Neural cell (in vitro differentiated cells): ENCODE measurements around the gene ALDH7A1. TPM values are rescaled to one million over a fixed set of nuclear protein-coding genes. Genes with fewer than 3 reads are reported as not detected.

ENCODE experiments used
- H2AFZ ChIP-seq: fragments of 200-600, 300-800 bp; sonication (generic), shearing (Covaris generic); 2 replicates; pipeline ENCODE4 v1.6.0; 2014; ENCODE audit warnings: low read depth, mild to moderate bottlenecking, antibody characterized with exemption, low read length, moderate library complexity
- H3F3A ChIP-seq: fragments of 200-600 bp; shearing (Covaris generic); 2 replicates; pipeline ENCODE4 v1.6.1; 2016; ENCODE audit warnings: mild to moderate bottlenecking, moderate library complexity, mixed read lengths, antibody characterized with exemption, low read length; ENCODE audit not compliant: insufficient read depth, poor library complexity, severe bottlenecking
- H3K27ac ChIP-seq: fragments of 200-600, 300-800 bp; sonication (generic), shearing (Covaris generic); 2 replicates; pipeline ENCODE4 v1.5.1; 2014; ENCODE audit warnings: mild to moderate bottlenecking, low read length, moderate library complexity
- H3K27me3 ChIP-seq: fragments of 300-800, 200-600 bp; sonication (generic), shearing (Covaris generic); 2 replicates; pipeline ENCODE4 v1.6.0; 2014; ENCODE audit warnings: mild to moderate bottlenecking, low read depth, low read length, moderate library complexity; ENCODE audit not compliant: insufficient read depth
- H3K36me3 ChIP-seq: fragments of 300-800, 200-600 bp; sonication (generic), shearing (Covaris generic); 2 replicates; pipeline ENCODE4 v1.5.1; 2014; ENCODE audit warnings: mild to moderate bottlenecking, antibody characterized with exemption, low read length, moderate library complexity; ENCODE audit not compliant: insufficient read depth
- H3K4me2 ChIP-seq: fragments of 300-800, 200-600 bp; sonication (generic), shearing (Covaris generic); 2 replicates; pipeline ENCODE4 v1.6.0; 2014; ENCODE audit warnings: mild to moderate bottlenecking, low read length
- H3K4me3 ChIP-seq: fragments of 300-800, 200-600 bp; sonication (generic), shearing (Covaris generic); 2 replicates; pipeline ENCODE4 v1.5.1; 2014; ENCODE audit warnings: mild to moderate bottlenecking, low read length, moderate library complexity
- H3K79me2 ChIP-seq: fragments of 200-600 bp; shearing (Covaris generic); replicated peaks from 2 replicates; pipeline ENCODE4 v1.6.0; 2014; ENCODE audit warnings: mild to moderate bottlenecking, low read length, moderate library complexity; ENCODE audit not compliant: insufficient read depth
- H3K9ac ChIP-seq: fragments of 300-800, 200-600 bp; sonication (generic), shearing (Covaris generic); 2 replicates; pipeline ENCODE4 v1.6.1; 2016; ENCODE audit warnings: mild to moderate bottlenecking, low read length, mixed read lengths
- H3K9me2 ChIP-seq: fragments of 200-600 bp; shearing (Covaris generic); 2 replicates; pipeline ENCODE4 v1.6.1; 2016; ENCODE audit warnings: mild to moderate bottlenecking, low read length, mixed read lengths; ENCODE audit not compliant: insufficient read depth
- H3K9me3 ChIP-seq: fragments of 200-600, 300-800 bp; sonication (generic), shearing (Covaris generic); 2 replicates; pipeline ENCODE4 v1.6.1; 2016; ENCODE audit warnings: mild to moderate bottlenecking, mixed run types, low read length, moderate library complexity, mixed read lengths
- H4K20me1 ChIP-seq: fragments of 200-600 bp; shearing (Covaris generic); 2 replicates; pipeline ENCODE4 v1.6.1; 2016; ENCODE audit warnings: mild to moderate bottlenecking, mixed run types; ENCODE audit not compliant: insufficient read depth
- CTCF ChIP-seq: fragments of 450-650 bp; IDR thresholded peaks from 2 replicates; pipeline ENCODE4 v1.5.1; 2014; ENCODE audit warnings: antibody characterized with exemption, mild to moderate bottlenecking, moderate library complexity; ENCODE audit not compliant: poor library complexity, severe bottlenecking
- EP300 ChIP-seq: fragments of 450-650 bp; conservative IDR thresholded peaks from 2 replicates; pipeline ENCODE4 v1.6.1; 2014; ENCODE audit warnings: antibody characterized with exemption, mild to moderate bottlenecking, moderate library complexity; ENCODE audit not compliant: poor library complexity, severe bottlenecking
- EZH2 ChIP-seq: fragments of 200-600, 300-800 bp; shearing (Covaris generic), sonication (generic); IDR thresholded peaks from 2 replicates; pipeline ENCODE4 v1.6.1; 2014; ENCODE audit warnings: antibody characterized with exemption, low read length, borderline replicate concordance, mild to moderate bottlenecking; ENCODE audit not compliant: insufficient read depth, poor library complexity, severe bottlenecking
- MXI1 ChIP-seq: fragments of 450-650 bp; conservative IDR thresholded peaks from 2 replicates; pipeline ENCODE4 v1.6.1; 2014; ENCODE audit warnings: antibody characterized with exemption, mild to moderate bottlenecking; ENCODE audit not compliant: poor library complexity, severe bottlenecking
- POLR2AphosphoS5 ChIP-seq: IDR thresholded peaks from 2 replicates; pipeline ENCODE4 v1.6.1; 2012
- RAD21 ChIP-seq: fragments of 450-650 bp; conservative IDR thresholded peaks from 2 replicates; pipeline ENCODE4 v1.6.1; 2014; ENCODE audit warnings: antibody characterized with exemption, mild to moderate bottlenecking, moderate library complexity
- REST ChIP-seq: IDR thresholded peaks from 2 replicates; pipeline ENCODE4 v1.6.1; 2012; ENCODE audit warnings: borderline replicate concordance
- SMC3 ChIP-seq: fragments of 450-650 bp; conservative IDR thresholded peaks from 2 replicates; pipeline ENCODE4 v1.6.1; 2014; ENCODE audit warnings: antibody characterized with exemption, mild to moderate bottlenecking, moderate library complexity; ENCODE audit not compliant: poor library complexity
- TAF1 ChIP-seq: IDR thresholded peaks from 2 replicates; pipeline ENCODE4 v1.6.1; 2012; ENCODE audit warnings: low read depth
- polyA plus RNA-seq: library from polyadenylated mRNA; depleted of rRNA; stranded (reverse); fragments of >200 nt; gene quantifications from 2 replicates; pipeline ENCODE4 v1.2.3, GENCODE V29; 2014

The ALDH7A1 gene
- polyA plus RNA-seq, 1 donor from 2014 or later = 23.4 TPM

- no peaks in the 10 kb centered on the region for H3K79me2 ChIP-seq
- TF ChIP-seq TAF1 (no peak), MXI1 (no peak), SMC3 (no peak), RAD21 (no peak), EZH2 (no peak), REST (no peak), POLR2AphosphoS5 (no peak), CTCF (no peak), EP300 (no peak)
- H2AFZ ChIP-seq = no peak overlapping the region
- H3K9me3 ChIP-seq = no peaks in the 10 kb centered on the region
- H3K9me2 ChIP-seq = no peaks in the 10 kb centered on the region
- H4K20me1 ChIP-seq = no peaks in the 10 kb centered on the region
- H3K27ac ChIP-seq = no peak overlapping the region
- peak overlapping the region; percentile 31 for H3K4me2 ChIP-seq
- H3F3A ChIP-seq = no peaks in the 10 kb centered on the region
- H3K27me3 ChIP-seq = no peaks in the 10 kb centered on the region
- H3K9ac ChIP-seq = no peak overlapping the region
- no peak overlapping the region for H3K4me3 ChIP-seq
- H3K36me3 ChIP-seq = no peaks in the 10 kb centered on the region
Measured at GRCh38 chr5:126488443-126489065, 106.5 kb downstream of the ALDH7A1 start.

GRCh38 chr5:126487596-126487995, 107.4 kb downstream of the ALDH7A1 start:
- TF ChIP-seq MXI1 (no peak), SMC3 (no peak), TAF1 (no peak), RAD21 (no peak), EZH2 (no peak), EP300 (no peak), CTCF (no peak), REST (no peak)
- Histone ChIP-seq H3K9ac (no peak overlapping the region), H3K9me2 (no peaks in the 10 kb centered on the region), H3K9me3 (no peaks in the 10 kb centered on the region), H3K27me3 (no peaks in the 10 kb centered on the region), H3F3A (no peaks in the 10 kb centered on the region), H4K20me1 (no peaks in the 10 kb centered on the region), H2AFZ (no peak overlapping the region), H3K4me2 (no peak overlapping the region), H3K36me3 (no peaks in the 10 kb centered on the region), H3K4me3 (no peak overlapping the region), H3K79me2 (no peaks in the 10 kb centered on the region), H3K27ac (no peak overlapping the region)
